HG03045 (cell line): Measurements from ENCODE around the gene CRMP1.
"Not testable (repeated sequence)": the region's sequence is repeated elsewhere in the genome, so short reads cannot be mapped to it uniquely, and the experiment has no call there.

Experiments
- ATAC-seq: cut with Tn5 transposase; IDR thresholded peaks from one replicate; pipeline ENCODE4 v1.9.1; 2021; ENCODE audit warnings: mild to moderate bottlenecking, moderate library complexity; ENCODE audit not compliant: unreplicated experiment

CRMP1 gene

DNA sequence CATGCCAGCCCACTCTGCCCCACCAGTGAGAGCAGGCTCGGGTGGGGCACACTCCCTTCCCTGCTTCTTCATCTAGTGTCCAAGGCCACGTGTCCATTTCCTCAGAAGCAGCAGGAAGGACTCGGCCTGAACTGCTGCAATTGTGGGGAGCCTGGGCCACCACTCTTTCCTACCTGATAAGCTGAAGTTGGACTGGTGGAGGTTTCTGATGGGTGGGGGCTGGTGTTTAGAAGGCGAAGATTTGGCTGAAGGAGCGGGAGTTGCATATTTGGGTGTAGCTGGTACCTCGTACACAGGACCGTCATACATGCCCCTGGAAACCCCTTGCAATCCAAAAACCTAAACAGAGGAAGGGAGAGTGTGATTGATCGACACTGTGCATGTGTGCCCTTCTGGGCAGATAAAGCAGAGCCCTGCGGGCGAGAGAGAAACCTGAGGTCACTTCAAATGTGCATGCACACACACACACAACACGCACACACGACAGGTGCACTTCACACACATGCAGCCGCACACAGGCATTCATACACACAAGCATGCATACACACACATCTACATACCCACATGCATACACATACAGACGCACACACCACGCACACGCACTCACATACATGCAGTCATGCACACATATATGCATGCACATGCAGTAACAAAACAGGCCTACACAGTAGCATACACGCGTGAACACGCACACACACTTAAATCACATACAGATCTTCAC lies 67.4 kb downstream of the CRMP1 start:
- no peak for ATAC-seq

DNA sequence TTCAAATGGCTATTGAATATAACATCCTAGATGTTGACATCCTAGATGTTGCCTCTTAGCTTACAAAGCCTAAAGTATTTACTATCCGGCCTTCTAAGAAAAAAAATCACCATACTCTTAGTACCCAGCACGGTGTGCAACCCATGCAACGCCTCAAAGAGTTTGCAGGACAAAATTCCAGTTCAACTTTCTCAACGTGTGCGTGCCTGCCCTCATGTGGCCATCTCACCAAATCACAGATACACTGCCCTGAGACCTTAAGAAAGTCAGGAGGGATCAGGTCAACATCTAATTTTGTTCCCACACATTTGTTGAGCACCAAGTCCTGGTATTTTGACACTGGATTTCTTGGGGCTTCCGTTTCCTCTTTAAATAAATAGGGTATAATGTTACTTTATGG lies 68.3 kb downstream of the CRMP1 start:
- ATAC-seq: no peak

DNA sequence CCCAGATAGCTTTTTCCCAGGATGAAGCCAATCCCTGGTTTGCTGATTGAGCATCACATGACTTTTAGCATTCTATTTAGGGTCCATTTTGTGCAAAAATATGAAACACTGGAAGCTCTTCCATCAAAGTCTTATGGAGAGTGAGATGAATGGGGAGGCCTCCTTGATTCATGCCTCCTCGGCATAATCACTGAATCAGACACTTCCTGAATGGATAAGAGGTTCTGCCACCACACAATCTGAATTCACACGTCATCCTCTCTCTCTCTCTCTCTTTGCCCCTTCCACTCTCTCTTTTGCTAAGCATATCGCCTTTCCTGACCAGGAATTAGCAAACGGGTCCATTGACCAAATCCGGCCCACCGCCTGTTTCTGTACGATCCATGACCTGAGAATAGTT lies 68.7 kb downstream of the CRMP1 start:
- no peak for ATAC-seq

DNA sequence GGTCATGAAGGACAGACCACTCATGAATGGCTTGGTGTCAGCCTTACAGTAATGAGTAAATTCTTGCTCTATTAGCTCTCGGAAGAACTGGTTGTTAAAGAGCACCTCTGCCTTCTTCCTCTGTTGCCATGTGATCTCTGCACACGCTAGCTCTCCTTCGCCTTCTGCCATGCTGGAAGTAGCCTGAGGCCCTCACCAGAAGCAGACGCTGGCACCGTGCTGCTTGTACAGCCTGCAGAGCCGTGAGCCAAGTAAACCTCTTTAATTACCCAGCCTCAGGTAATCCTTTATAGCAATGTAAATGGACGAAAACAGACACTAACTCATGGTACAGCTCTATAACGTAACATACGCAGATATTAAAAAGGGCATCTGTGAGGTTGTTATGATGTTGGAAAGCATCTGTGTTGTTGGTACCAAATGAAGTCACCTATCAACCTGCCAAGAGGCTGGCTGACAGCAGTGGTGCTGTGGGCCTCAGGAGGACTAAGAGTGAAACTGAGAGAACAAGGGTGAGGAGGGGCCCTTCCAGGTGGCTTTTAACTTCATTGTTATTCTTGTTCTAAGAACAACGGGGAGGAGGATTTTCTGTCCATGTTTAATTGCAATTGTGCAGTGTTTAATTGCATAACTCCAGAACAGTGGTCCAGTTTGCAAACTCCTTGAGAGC lies 69.2 kb downstream of the CRMP1 start:
- no peak for ATAC-seq

DNA sequence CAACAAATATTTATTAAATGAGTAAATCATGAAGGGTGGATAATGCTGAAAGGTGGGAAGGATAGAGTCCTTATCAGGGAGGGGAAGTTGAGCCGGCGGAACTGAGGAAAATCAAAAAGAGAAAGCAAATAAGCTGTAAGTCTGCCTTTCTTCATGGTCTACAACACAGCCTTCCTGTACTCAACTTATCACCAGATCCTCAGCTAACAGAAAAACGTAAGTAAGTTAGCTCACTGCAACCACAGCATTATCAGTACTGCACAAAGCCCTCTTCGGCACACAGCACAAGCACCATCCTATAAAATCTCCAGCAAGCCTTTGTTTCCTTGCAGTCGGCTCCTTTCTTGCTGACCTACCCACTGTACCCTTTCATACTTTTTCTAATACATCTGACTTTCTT lies 70.3 kb downstream of the CRMP1 start:
- no peak for ATAC-seq

DNA sequence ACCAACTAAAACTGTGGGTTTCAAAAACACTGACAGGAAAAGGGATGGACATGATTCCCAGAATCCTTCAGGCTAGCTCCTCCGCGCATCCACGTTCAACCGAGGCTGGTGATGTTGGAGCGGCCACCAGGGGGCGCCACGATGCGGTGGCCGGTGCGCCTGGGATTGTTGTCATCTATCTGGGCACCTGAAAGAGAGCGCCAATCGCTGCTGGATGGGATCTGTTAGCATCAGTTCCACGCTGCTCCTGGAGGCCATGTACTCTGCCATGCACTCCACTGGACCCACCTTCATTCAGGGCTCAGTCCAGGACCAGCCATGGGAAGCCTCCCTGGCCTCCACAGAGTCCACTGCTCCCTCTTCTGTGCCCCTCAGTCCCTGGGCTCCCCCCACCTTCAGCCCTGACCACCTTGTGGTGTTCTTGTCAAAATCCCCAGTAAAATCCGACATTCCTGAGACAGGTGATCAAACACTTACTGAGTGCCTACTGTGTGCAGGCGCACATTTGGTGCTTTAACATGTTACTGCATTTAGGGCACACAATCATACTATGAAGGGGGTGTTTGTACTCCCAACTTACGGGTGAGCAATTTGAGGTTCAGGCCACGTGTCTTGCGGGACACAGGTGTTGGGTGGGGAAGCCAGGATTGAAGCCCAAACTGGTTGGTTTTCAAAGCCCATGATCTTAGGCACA lies 71.1 kb downstream of the CRMP1 start:
- no peak for ATAC-seq

DNA sequence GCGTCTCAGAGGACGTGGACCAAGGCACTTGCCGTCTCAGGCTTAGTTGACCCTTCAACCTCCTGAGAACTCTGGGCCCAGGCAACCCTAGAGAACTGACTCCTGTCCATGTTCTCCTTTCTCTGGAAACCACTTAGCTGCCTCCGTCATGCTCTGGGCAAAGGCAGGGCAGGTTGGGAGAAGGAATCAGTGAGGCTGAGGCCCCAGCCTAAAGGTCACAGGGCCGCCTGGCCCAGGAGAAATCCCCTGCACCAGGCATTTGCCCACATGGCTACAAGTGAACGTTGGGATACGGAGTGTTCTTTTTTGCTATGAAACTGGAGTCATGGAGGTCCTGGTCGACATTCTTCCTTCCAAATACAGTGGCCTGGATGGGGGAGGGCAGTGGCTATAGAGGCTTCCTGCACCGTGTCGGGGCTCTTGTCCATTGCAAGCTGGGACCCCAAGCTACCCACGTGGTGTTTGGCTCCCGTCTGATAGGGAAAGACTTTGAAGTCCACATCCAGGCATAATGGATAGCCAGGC lies 76.0 kb downstream of the CRMP1 start:
- ATAC-seq: no peak

DNA sequence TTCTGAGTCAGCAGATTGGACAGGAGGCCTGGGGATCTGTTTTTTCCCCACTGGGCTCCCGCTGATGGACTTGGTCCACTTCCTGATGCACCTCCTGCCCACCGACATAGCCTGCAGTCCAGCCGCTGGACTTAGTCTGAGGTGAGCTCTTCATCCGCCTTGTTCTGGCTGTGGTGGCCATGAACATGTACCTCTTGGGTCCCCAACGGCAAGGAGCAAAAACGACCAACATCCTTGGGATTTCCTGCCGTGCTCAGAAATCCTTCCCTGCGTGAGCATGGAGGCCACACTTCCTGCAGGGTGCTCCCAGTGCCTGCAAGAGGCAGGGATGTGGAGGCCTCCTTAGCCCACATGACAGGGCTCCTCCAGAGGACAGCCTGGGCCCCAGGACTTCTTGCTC lies 76.8 kb downstream of the CRMP1 start:
- no peak for ATAC-seq

DNA sequence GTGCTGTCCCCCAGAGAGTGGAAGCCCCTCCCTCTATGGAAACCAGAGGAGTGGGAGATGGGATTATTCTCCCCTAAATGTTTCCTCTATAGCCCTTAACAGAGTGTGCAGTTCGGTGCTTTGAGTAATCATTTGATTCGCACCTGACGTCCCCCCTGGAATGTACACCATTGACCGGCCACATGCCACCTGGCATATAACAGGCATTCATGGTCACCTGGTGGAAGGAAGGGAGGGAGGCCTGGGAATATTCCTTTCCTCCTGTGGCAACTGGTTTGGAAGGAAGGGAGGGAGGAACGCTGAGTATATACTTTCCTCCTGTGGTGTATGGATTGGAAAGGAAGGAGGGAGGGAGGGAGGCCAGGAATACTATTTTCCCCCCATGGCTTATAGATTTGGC lies 77.2 kb downstream of the CRMP1 start:
- ATAC-seq: no peak

DNA sequence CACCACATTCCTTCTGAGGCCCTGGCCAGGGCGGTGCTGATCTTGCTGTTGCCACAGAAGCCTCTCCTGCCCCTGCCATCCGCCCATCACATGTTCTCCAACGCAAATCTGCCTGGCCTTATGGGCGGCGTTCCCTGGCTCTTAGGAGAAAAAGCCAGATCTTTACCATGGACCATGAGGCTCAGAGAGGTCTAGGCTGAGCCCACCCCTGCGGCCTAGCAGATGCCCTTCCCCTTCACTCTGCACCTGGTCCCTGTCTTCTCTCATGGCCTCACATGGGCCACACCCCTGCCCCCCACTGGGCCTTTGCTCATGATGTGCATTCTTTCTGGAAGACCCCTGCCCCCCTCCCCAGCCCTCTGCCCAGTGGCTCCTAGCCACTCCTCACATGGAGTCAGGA lies 78.5 kb downstream of the CRMP1 start:
- no peak for ATAC-seq

DNA sequence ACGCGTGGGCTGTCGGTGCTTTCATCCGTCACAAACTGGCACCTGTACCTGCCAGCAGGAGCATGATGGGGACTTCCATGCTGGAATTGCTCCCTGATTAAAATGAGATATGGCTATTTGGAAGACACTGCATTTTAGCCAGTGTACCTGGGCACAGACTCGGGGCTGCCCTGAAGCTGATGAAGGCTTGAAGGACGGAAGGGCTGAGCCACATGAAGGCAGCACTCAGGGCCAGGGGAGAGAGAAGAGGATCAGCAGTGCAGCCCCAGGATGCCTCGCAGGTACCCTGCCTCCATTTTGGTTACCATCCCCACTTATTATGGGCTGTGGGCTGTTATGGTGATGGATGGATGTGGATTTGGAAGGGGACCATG lies 79.0 kb downstream of the CRMP1 start:
- no peak for ATAC-seq

DNA sequence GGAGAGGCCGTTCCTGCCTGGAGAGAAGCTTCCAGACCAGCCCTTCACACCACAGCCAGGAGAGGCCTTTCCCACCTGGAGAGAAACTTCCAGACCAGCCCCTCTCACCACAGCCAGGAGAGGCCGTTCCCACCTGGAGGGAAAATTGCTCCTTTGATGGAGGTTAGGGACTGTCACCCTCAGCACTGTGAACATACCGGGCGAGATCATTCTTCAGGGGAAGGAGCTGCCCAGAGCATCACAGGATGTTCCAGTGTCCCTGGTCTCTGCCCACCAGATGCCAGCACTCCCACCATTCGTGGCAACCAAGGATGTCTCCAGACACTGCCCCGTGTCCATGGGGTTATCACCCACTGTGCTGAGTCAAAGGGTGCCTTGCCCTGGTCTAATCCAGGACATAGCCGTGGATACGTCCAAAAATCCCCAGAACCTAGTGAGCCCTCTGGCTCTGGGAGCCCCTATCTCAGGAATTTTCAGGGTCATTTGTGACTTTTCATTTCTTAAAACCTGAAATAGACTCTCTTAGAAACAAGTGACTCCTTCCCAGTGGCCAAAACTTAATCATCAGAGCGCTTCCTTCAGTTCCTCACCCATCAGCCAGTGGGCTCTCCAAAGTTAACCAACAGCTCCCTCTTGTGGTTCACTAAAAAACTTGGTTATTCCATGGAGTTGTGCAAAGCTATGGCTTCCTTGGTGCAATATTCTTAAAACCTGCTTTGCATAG lies 80.2 kb downstream of the CRMP1 start:
- ATAC-seq: no peak

DNA sequence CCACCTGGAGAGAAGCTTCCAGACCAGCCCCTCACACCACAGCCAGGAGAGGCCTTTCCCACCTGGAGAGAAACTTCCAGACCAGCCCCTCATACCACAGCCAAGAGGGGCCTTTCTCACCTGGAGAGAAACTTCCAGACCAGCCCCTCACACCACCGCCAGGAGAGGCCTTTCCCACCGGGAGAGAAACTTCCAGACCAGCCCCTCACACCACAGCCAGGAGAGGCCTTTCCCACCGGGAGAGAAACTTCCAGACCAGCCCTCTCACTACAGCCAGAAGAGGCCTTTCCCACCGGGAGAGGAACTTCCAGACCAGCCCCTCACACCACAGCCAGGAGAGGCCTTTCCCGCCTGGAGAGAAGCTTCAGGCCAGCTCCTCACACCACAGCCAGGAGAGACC lies 80.8 kb downstream of the CRMP1 start:
- not testable (repeated sequence) for ATAC-seq

DNA sequence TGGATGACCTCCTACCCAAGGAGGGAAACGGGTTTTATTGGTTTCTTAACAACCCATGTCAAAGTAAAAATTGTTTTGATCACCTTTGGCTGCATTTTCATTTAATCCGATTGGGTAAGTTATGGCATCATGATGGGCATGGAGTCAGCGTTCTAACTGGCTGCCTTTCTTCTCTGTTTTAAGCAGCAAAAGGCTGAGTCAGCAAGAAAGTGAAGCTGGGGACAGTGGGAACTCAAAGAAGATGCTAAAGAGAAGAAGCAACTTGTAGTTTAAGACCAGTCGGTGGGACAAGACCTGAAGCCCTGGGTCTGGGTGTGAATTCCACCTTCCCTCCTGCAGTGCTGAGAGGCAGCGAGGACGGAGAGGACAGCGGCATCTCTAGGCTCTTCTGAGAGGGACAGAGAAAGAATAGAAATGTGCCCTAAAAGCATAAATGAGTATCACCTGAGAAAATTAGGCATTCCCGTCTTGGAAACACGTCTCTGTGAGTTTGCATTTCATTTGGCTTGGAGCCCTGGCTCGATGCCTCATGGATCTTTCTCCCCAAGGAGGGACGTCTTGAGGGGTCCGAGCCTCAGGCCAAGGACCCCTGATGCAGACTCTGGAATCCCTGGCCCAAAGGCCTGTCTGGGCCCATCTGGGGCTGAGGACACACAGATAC lies 82.0 kb downstream of the CRMP1 start:
- ATAC-seq: no peak

DNA sequence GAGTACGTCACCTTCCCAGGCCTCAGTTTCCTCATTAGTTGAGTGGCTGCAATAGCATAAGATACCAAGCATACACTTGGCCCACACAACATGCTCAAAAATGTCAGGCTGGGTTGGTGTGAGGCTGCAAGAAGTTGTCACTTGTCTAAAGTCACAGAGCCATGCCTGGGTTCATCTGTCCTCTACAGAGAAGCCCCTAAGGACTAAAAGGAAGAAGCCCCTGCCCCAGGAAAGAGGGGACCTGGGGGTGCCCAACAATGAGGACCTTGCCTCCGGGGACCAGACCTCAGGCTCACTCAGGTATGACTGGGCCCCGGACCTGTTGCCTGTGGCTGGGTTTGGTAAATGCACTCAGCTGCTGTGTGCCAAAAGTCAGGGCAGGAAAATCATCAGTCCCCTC lies 82.7 kb downstream of the CRMP1 start:
- no peak for ATAC-seq

DNA sequence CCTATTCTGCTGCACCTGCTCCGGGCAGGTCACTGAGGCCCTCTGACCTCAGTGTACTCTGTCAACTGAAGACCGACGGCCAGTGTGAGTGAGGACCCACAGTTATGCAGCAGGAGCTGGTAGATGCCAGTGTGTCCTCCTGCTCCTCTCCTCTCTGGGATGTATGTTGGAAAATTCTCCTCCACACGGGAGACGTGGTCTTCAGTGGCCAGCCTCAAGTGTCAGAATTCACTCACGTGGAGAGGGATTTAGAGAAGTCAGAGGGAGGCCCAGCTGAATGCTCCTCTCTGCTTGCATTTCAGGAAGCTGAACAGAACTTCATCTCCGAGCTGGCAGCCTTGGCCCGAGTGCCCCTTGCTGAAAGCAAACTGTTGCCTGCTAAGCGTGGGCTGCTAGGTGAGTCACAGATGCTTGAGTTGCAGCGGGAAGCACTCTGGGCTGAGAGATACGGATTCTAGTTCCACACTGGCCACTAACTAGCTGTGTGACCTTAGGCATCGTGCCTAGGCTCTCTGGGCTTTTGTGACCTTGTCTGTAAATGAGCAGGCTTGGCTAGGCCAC lies 83.6 kb downstream of the CRMP1 start:
- no peak for ATAC-seq

DNA sequence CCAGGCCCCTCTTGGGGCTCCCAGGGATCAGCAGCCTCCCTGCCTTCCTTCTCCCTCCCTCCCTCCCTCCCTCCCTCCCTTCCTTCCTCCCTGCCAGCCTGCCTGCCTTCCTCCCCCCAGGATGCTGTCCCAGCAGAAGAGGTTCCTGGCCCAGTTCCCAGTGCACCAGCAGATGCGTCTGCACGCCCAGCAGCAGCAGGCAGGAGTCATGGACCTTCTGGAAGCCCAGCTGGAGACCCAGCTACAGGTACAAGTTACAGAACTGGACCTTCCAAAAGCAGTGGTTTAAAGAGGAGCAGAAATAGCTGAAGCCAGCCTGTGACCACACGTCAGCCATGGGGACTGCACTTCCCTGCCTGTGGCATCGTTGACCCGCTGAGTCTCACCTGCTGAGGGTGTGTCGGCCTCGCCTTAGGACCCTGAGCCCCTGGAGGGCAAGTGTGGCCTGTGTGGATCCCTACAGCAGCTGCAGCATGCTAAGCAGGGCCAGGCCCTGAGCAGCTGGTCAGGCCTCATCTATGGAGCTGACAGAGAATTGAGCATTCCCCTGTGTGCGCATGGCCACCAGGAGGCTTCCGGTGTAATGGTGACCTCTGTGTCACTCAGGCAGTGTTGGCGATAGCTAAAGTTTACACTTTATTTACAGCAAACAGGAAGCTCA lies 84.7 kb downstream of the CRMP1 start:
- ATAC-seq: no peak

DNA sequence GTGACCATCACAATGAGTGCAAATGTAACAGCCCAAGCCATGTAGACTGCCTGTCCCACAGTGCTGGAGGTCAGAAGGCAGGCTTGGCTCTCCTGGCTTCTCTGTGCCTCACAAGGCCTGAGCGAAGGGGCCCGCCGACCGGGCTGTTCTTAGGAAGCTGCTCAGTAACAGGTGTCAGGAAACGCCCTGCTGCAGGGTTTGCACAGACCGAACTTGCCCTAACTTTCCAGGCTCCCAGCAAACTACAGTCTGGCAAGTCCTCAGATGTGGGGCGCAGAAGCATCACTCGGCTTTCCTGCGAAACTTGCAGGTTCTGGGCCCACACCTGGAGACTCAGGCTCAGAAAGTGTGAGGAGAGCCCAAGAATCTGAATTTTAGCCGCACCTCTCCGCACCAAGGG lies 87.6 kb downstream of the CRMP1 start:
- ATAC-seq: no peak

DNA sequence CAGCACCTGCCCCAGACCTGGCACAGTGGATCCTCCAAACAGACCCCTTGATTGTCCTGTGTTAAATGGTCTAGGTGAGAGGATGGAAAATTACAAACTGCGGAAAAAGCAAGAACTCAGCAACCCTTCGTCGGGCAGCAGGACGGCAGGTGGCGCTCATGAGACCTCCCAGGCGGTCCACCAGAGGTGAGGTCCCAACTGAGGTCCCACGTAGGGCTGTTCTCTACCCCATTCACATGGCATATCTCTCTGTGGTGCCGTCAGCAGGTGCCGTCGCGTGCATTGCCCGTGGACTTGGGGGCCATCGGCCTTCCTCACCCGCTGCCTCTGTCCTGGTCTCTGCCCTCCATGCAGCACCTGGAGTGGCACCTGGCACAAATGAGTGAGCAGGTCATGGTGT lies 88.2 kb downstream of the CRMP1 start:
- no peak for ATAC-seq

DNA sequence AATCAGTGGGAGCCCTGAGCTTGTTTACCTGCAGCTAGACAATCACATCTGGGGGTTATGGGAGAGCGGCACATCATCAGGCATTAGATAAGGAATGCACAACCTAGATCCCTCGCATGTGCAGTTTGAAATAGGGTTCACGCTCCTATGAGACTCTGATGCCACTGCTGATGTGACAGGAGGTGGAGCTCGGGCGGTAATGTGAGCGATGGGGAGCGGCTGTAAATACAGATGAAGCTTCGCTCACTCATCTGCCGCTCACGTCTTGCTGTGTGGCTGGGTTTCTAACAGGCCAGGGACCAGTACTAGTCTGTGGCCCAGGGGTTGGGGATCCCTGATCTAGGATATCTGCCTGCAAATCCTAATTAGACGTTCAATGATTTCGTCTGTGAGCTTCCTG lies 90.3 kb downstream of the CRMP1 start:
- ATAC-seq: no peak
